Measurements from ENCODE around the gene PTBP1. TPM values are rescaled to one million over a fixed set of nuclear protein-coding genes. Genes with fewer than 3 reads are reported as not detected.
A peak's percentile ranks its signal among the peaks of the same experiment; 100 is the strongest.

PTBP1 gene
- total and polyA plus RNA-seq, 9 of the 15 experiments (the other 6 are each of a cell fraction or from before 2014, with no cell fraction given) = 14.0 to 759 (median 234) TPM

- no peak for TF ChIP-seq ZNF407 (IDR thresholded peaks at IDR 0.05; ENCODE audit: low read depth)
- no peak for TF ChIP-seq MCM2 (IDR thresholded peaks at IDR 0.05; ENCODE audit: low read depth)
- TF ChIP-seq ARID1B (IDR thresholded peaks at IDR 0.05) = peak; percentile 74
- TF ChIP-seq E2F1 (CRISPR knock-in tag; IDR thresholded peaks at IDR 0.05) = no peak
- no peak for TF ChIP-seq ATF6 (CRISPR knock-in tag; IDR thresholded peaks at IDR 0.05)
- TF ChIP-seq SMARCC2 (IDR thresholded peaks at IDR 0.05; ENCODE audit: low read depth) = no peak
- TF ChIP-seq ZNF583 (CRISPR knock-in tag; IDR thresholded peaks at IDR 0.05) = no peak
- TF ChIP-seq TAF7 (tag; IDR thresholded peaks at IDR 0.05) = no peak
- TF ChIP-seq, protein P1, sequence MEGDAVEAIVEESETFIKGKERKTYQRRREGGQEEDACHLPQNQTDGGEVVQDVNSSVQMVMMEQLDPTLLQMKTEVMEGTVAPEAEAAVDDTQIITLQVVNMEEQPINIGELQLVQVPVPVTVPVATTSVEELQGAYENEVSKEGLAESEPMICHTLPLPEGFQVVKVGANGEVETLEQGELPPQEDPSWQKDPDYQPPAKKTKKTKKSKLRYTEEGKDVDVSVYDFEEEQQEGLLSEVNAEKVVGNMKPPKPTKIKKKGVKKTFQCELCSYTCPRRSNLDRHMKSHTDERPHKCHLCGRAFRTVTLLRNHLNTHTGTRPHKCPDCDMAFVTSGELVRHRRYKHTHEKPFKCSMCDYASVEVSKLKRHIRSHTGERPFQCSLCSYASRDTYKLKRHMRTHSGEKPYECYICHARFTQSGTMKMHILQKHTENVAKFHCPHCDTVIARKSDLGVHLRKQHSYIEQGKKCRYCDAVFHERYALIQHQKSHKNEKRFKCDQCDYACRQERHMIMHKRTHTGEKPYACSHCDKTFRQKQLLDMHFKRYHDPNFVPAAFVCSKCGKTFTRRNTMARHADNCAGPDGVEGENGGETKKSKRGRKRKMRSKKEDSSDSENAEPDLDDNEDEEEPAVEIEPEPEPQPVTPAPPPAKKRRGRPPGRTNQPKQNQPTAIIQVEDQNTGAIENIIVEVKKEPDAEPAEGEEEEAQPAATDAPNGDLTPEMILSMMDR (IDR thresholded peaks at IDR 0.05 in 2 of 3, conservative IDR thresholded peaks at IDR 0.05 in 1 of 3; ENCODE audit: insufficient read depth in 2 of 3, low read depth in 1 of 3, low read length in 3 of 3) = no peak
- TF ChIP-seq NFYB (IDR thresholded peaks at IDR 0.05; ENCODE audit: extremely low read depth, insufficient read length) = no peak
- TF ChIP-seq, protein P2, sequence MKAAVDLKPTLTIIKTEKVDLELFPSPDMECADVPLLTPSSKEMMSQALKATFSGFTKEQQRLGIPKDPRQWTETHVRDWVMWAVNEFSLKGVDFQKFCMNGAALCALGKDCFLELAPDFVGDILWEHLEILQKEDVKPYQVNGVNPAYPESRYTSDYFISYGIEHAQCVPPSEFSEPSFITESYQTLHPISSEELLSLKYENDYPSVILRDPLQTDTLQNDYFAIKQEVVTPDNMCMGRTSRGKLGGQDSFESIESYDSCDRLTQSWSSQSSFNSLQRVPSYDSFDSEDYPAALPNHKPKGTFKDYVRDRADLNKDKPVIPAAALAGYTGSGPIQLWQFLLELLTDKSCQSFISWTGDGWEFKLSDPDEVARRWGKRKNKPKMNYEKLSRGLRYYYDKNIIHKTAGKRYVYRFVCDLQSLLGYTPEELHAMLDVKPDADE (conservative IDR thresholded peaks at IDR 0.05; ENCODE audit: control insufficient read depth, low read depth, low read length) = no peak; the same call in 1 of the 2 replicates
- TF ChIP-seq ZFP30 (CRISPR knock-in tag; IDR thresholded peaks at IDR 0.05; ENCODE audit: borderline replicate concordance) = no peak
- TF ChIP-seq MTA3 (IDR thresholded peaks at IDR 0.05; ENCODE audit: borderline replicate concordance) = peak; percentile 86; the same call in 1 of the 2 replicates
Measured at GRCh38 chr19:823565-824121, 26.4 kb downstream of the PTBP1 start (continued).

All from K562 (cell line).